ENCODE measurements around the gene DENND1A. TPM values are rescaled to one million over a fixed set of nuclear protein-coding genes. Genes with fewer than 3 reads are reported as not detected.

The DENND1A gene
- total RNA-seq, 6 experiments from 2014 or later: 13.9 to 22.6 (median 16.3) TPM

DNA sequence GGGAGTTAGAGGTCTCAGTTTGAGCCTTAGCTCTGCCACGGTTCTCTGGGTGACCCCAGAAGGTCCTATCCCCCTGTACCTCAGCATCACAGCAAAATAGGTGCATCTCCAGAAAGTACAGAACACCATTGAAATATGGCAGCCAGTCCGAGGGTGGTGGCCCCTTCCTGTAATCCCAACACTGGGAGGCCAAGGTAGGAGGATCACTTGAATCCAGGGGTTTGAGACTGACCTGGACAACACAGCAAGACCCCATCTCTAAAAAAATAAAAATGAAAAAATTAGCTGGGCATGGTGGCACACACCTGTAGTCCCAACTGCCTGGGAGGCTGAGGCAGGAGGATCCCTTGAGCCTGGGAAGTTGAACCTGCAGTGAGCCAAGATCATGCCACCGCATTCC lies 580.9 kb downstream of the DENND1A start:
- Histone ChIP-seq H3K9me3 (no peaks in the 10 kb centered on the region), H3K27me3 (no peaks in the 10 kb centered on the region), H3K27ac (no peak overlapping the region), H3K4me3 (no peak overlapping the region), H3K4me1 (peaks cover 0 to 5% (median 0%) of the 10 kb centered on the region in 4 donors), H3K36me3 (no peaks in the 10 kb centered on the region)
- intact Hi-C loops (cut with DNase I): loop anchor here (10.0 kb wide), 2 partner anchors 244 to 264 kb away; no protein-coding TSS in a partner anchor
- DNase-seq: no peak
- no peak for ATAC-seq
- TF ChIP-seq CTCF (IDR thresholded peaks at IDR 0.05) (no peak), POLR2A (IDR thresholded peaks at IDR 0.05) (no peak)
- 36% methylated on average over 3 of the region's 3 CpGs for whole genome bisulfite sequencing (ENCODE audit: insufficient coverage, low coverage, low lambda C conversion rate, missing lambda C conversion rate)

DNA sequence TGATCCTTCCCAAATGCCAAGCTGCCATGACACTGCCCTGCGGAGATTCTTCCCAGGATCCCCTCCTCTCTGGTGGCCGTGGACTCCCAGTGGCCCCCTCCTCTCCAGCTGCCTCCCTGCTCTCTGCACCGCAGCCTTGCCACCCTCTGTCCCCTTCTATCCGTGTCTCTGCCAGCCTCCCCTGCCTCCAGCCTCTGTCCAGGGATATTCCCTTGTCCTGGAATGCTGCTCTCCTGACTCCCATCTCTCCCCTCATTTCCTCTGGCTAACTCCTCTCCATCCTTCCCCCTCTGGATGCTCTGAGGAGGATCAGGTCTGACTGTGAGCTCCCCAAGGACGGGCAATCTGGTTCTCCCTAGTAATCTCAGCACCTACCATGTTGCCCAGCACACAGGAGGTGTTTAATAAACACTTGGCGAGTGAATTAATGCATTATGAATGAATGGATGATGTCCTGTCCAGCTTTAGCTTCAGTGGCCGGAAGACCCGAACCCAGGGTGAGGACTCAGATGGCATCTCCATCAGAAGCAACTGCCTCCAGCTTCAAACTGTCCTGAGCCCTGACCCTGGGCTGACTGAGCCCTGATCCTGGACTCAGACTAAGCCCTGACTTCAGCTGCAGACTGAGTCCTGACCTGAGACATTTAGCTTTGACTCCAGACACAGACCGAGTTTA lies 581.5 kb downstream of the DENND1A start:
- ATAC-seq (no peak), DNase-seq (no peak)
- Histone ChIP-seq H3K9me3 (no peaks in the 10 kb centered on the region), H3K27me3 (no peaks in the 10 kb centered on the region), H3K27ac (no peak overlapping the region), H3K4me3 (no peak overlapping the region), H3K4me1 (peaks cover 0 to 3% (median 0%) of the 10 kb centered on the region in 4 donors), H3K36me3 (no peaks in the 10 kb centered on the region)
- TF ChIP-seq CTCF (IDR thresholded peaks at IDR 0.05) (no peak), POLR2A (IDR thresholded peaks at IDR 0.05) (no peak)
- 42% methylated on average over 4 of the region's 9 CpGs for WGBS (ENCODE audit: insufficient coverage, low coverage, low lambda C conversion rate, missing lambda C conversion rate)
- intact Hi-C loops (cut with DNase I): loop anchor here (10.0 kb wide), 2 partner anchors 244 to 264 kb away; no protein-coding TSS in a partner anchor

GRCh38 chr9:123347289-123348060 lies 582.5 kb downstream of the DENND1A start:
- no peaks in the 10 kb centered on the region for H3K36me3 ChIP-seq
- DNase-seq (no peak), ATAC-seq (no peak)
- no peak overlapping the region for H3K4me3 ChIP-seq
- WGBS (ENCODE audit: insufficient coverage, low coverage, low lambda C conversion rate, missing lambda C conversion rate): 34% methylated on average over 4 of the region's 12 CpGs
- H3K4me1 ChIP-seq: peaks cover 0 to 3% (median 0%) of the 10 kb centered on the region in 4 donors
- TF ChIP-seq CTCF (IDR thresholded peaks at IDR 0.05): no peak
- no peak for TF ChIP-seq POLR2A (IDR thresholded peaks at IDR 0.05)
- no peak overlapping the region for H3K27ac ChIP-seq
- H3K9me3 ChIP-seq: no peaks in the 10 kb centered on the region
- H3K27me3 ChIP-seq: no peaks in the 10 kb centered on the region
- intact Hi-C loops (cut with DNase I): loop anchor here (10.0 kb wide), 2 partner anchors 243 to 263 kb away; no protein-coding TSS in a partner anchor

DNA sequence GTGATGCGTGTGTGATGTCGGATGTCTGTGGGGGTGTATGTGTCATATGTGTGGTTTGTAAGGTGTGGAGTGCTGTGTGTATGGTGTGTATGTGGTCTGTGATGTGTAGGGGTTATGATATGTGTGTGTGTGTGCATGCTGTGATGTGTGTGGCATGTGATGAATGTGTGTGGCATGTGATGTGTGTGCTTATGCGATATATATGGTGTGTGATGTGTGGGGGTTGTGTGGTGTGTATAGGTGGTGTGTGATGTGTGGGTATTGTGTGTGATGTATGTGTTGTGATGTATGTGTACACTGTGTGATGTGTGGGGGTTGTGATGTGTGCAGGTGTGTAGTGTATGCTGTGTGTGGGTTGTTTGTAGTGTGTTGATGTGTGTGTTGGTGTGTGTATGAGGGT lies 583.1 kb downstream of the DENND1A start:
- Histone ChIP-seq H3K27ac (no peak overlapping the region), H3K4me3 (no peak overlapping the region), H3K4me1 (peaks cover 0 to 3% (median 0%) of the 10 kb centered on the region in 4 donors), H3K36me3 (no peaks in the 10 kb centered on the region), H3K27me3 (no peaks in the 10 kb centered on the region), H3K9me3 (no peaks in the 10 kb centered on the region)
- intact Hi-C loops (cut with DNase I): loop anchor here (10.0 kb wide), 2 partner anchors 242 to 262 kb away; no protein-coding TSS in a partner anchor
- ATAC-seq (no peak), DNase-seq (no peak)
- 94% methylated on average over 3 of the region's 3 CpGs for WGBS (ENCODE audit: insufficient coverage, low coverage, low lambda C conversion rate, missing lambda C conversion rate)
- TF ChIP-seq POLR2A (IDR thresholded peaks at IDR 0.05) (no peak), CTCF (IDR thresholded peaks at IDR 0.05) (no peak)

Data from right lobe of liver (tissue), 6 donors.